Nephron progenitor cell (in vitro differentiated cells): ENCODE data around the gene AGAP3.

Source experiments
- DNase-seq: peaks from one replicate; pipeline ENCODE4 v3.0.0; 2021
- H3K27ac Mint-ChIP-seq: 2 replicates; pipeline ENCODE4 v1.8.0; 2021; ENCODE audit warnings: mild to moderate bottlenecking, moderate library complexity, mixed read lengths
- H3K27me3 Mint-ChIP-seq: 2 replicates; pipeline ENCODE4 v1.8.0; 2021; ENCODE audit warnings: mild to moderate bottlenecking, low read depth, mixed read lengths; ENCODE audit not compliant: poor library complexity
- H3K36me3 Mint-ChIP-seq: 2 replicates; pipeline ENCODE4 v1.8.0; 2021; ENCODE audit warnings: low read depth, mixed read lengths
- H3K4me1 Mint-ChIP-seq: 2 replicates; pipeline ENCODE4 v1.8.0; 2021; ENCODE audit warnings: mixed read lengths
- H3K4me3 Mint-ChIP-seq: 2 replicates; pipeline ENCODE4 v1.8.0; 2021; ENCODE audit warnings: mild to moderate bottlenecking, moderate library complexity, mixed read lengths
- H3K9me3 Mint-ChIP-seq: 2 replicates; pipeline ENCODE4 v1.8.0; 2021; ENCODE audit warnings: mild to moderate bottlenecking, moderate library complexity, mixed read lengths
- CTCF ChIP-seq: fragments of 200-600 bp; sonication (generic); IDR thresholded peaks from 2 replicates; pipeline ENCODE4 v1.5.0; 2021; ENCODE audit warnings: antibody characterized with exemption

Gene AGAP3

GRCh38 chr7:151117565-151117964, 31.3 kb downstream of the AGAP3 start:
- peaks cover 32% of the 10 kb centered on the region for H3K36me3 Mint-ChIP-seq
- H3K27me3 Mint-ChIP-seq, result peaks cover 47% of the 10 kb centered on the region
- no peaks in the 10 kb centered on the region for H3K9me3 Mint-ChIP-seq
- DNase-seq, result no peak
- peaks cover 21% of the 10 kb centered on the region for H3K4me1 Mint-ChIP-seq
- TF ChIP-seq CTCF, result no peak
- H3K27ac Mint-ChIP-seq, result no peak overlapping the region
- no peak overlapping the region for H3K4me3 Mint-ChIP-seq

GRCh38 chr7:151118108-151119054, 32.1 kb downstream of the AGAP3 start:
- no peak for DNase-seq
- H3K4me3 Mint-ChIP-seq, result no peak overlapping the region
- H3K27me3 Mint-ChIP-seq, result peaks cover 40% of the 10 kb centered on the region
- H3K27ac Mint-ChIP-seq, result no peak overlapping the region
- H3K4me1 Mint-ChIP-seq, result peaks cover 13% of the 10 kb centered on the region
- H3K36me3 Mint-ChIP-seq, result peaks cover 34% of the 10 kb centered on the region
- H3K9me3 Mint-ChIP-seq, result no peaks in the 10 kb centered on the region
- no peak for TF ChIP-seq CTCF

- Mint-ChIP-seq H3K27ac (no peak overlapping the region), H3K9me3 (no peaks in the 10 kb centered on the region), H3K4me3 (no peak overlapping the region), H3K36me3 (peaks cover 41% of the 10 kb centered on the region), H3K4me1 (peaks cover 12% of the 10 kb centered on the region), H3K27me3 (peaks cover 37% of the 10 kb centered on the region)
- DNase-seq, result no peak
- TF ChIP-seq CTCF, result no peak
These were observed 32.8 kb downstream of the AGAP3 start for GRCh38 chr7:151119055-151119415.

GRCh38 chr7:151119902-151120301, 33.6 kb downstream of the AGAP3 start:
- no peak overlapping the region for H3K27ac Mint-ChIP-seq
- TF ChIP-seq CTCF, result no peak

GRCh38 chr7:151120896-151121295, 34.6 kb downstream of the AGAP3 start:
- TF ChIP-seq CTCF, result no peak
- peaks cover 25% of the 10 kb centered on the region for H3K4me1 Mint-ChIP-seq
- H3K27ac Mint-ChIP-seq, result peak overlapping the region; percentile 45
- H3K4me3 Mint-ChIP-seq, result no peak overlapping the region
- peaks cover 47% of the 10 kb centered on the region for H3K27me3 Mint-ChIP-seq
- H3K36me3 Mint-ChIP-seq, result peaks cover 47% of the 10 kb centered on the region
- no peak for DNase-seq
- H3K9me3 Mint-ChIP-seq, result no peaks in the 10 kb centered on the region

More at GRCh38 chr7:151119902-151120301, 33.6 kb downstream of the AGAP3 start:
- peaks cover 47% of the 10 kb centered on the region for H3K36me3 Mint-ChIP-seq
- no peaks in the 10 kb centered on the region for H3K9me3 Mint-ChIP-seq
- H3K4me3 Mint-ChIP-seq, result no peak overlapping the region
- peaks cover 18% of the 10 kb centered on the region for H3K4me1 Mint-ChIP-seq
- no peak for DNase-seq
- peaks cover 42% of the 10 kb centered on the region for H3K27me3 Mint-ChIP-seq
